ENCODE measurements around the gene ZHX3. TPM values are rescaled to one million over a fixed set of nuclear protein-coding genes. Genes with fewer than 3 reads are reported as not detected.
"Not testable (repeated sequence)": the region's sequence is repeated elsewhere in the genome, so short reads cannot be mapped to it uniquely, and the experiment has no call there.

Gene ZHX3
- polyA plus RNA-seq, 3 donors, result 20.9 to 24.0 (median 23.3) TPM

DNA sequence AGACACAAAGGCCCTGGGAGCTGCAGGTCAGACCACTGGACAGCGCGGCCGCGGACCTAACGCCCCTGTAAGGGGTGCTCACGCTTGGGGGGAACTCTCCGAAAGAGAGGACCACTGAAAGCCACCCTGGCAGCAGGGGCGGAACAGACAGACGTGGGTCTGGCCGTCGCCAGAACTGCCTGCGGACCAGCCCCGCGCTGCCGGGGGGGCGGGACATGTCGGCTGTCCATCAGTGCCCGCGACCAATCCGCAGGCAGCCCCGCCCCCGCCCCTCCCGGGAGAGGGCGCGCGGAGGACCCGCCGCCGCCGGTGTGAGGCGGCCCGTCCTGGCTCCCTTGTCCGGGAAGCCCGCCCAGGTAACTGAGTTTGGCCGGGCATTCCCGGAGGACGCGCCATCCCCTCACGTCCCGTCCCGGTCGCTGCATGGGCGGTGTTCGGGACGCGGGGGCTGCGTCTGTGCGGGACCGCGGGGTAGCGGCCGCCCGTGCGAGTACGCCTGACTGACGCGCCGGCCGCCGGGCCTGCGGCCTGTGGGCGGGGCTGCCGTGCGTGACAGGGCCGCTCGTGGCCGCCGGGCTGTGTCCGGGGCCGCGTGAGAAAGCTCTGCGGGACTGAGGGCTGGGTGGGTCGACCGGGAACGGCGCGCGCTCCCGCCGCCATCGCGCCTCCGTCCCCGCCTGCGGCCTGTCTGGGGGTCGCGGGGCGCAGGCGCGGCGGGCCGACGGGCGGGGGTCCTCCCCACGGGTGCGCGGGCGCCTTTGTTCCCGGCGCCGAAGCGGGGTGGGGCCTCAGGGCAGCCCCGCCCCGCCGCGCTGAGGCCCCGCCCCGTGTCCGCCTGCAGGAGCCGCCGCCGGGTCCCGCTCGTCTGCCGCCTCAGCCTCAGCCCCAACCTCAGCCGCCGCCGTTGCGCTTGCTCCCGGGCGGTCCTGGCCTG, 180.6 kb downstream of the ZHX3 start, which contains the start of gene PLCG1:
Gene PLCG1, plus strand, starts transcription at position 864 of the 934 bp plus-strand sequence. CDS start 99 bp downstream, outside the sequence.
- peak; percentile 66 to 87 (median 82) for DNase-seq (ENCODE audit: extremely low read depth in 1 of 11, low read depth in 9 of 11, low spot score in 4 of 11)

DNA sequence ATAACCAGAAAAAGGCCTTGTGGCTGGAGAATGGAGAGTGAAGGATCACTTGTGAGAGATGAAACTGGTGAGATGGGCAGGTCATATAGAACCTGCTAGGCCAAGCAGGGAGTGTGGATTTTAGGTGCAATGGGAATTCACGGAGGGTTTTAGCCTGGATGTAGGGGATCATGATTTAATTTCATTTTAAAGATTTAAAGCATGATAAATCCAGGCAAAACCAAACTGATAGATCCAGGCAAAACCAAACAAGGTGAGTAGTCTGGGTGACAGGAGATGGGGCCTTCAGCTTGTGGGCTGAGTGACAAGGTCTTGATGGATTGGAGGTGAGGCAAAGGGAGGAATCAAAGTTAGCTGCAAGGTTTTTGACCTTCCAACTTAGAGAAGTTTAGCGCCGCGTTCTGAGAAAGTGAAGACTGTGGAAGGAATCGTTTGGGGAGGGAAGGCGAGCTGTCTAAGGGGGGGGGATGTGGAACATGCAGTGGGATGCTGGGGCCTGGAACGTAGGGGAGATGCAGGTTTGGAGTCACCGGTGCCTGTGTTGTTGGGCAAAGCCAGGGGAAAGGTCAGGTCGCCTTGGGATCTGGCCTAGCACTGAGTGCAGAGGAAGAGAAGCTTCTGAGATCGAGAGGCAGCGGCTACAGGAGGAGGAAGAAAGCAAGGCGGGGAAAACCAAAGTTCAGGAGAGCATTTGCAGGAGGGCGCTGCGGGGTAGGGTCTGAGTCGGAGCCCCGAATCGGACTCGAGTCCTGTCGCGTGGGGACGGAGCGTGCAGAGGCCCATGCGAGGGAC, 181.4 kb downstream of the ZHX3 start:
- DNase-seq (ENCODE audit: extremely low read depth in 1 of 11, low read depth in 9 of 11, low spot score in 4 of 11), result no peak

DNA sequence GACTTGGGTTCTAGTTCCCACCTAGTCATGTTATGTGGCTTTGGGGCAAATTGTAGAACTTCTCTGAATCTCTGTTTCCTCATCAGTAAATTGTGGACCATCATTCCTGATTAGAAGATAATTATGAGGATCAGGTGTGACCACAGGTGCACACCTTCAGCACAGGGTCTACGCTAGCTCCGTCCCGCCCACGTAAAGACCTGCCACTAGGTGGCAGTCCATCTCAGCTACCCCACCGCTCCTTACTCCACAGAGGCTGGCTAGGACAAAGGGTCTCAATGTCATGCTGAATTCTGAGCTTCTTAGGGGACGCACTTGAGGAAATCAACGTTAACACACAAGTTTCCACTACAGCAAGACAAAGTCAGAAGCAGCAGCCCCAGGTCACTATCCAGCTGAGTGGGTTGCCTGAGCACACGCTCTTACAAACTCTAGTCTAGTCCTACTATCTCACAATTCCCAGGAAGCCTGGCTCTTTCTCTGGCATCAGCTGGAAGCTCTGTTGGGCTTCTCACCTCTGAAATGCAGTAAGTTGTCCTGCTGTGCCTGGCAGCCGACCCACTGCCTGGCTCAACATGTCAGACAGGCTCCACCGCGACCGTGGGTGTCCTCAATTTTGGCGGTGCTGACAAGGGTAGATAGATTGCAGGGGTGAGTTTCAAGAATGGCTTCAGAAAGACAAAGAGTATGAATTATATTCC, 182.2 kb downstream of the ZHX3 start:
- DNase-seq (ENCODE audit: extremely low read depth in 1 of 11, low read depth in 9 of 11, low spot score in 4 of 11), result no peak

DNA sequence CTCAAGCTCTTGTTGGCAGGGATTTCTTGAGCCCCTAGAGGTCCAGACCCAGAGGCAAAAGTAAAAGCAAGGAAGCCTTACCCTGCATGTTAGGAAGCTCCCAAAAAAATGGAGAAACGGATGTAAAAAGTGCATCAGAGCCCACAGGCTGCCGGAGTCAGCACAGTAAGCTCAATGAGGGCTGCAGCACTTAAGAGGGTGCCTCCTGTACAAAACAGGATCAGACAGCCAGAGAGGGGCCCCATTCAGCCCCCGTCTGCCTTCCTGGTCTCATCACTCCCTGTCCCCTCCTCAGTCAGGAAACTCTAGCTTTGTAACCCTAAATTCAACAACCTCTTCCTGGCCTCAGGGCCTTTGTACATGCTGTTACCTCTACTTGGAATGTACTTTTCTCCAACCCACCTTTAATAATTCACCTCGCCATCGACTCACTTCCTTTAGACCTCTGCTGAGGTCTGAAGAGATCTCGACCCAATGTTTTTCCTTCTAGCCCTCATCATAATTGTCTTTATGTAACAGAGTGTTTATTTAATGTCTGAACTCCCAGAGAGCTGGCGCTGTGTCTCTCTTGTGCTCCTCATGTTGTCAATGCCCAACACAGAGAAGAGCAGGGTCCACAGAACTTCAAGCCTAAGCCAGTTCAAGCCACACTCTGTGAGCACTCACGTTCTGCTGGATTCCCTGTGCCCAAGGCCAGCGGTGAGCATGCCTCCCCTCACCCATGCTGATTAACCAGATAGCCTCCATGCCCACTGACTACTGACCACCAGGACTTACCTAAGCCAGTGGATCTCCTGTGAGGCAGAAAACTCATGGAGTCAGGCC, 183.0 kb downstream of the ZHX3 start:
- DNase-seq (ENCODE audit: extremely low read depth in 1 of 11, low read depth in 9 of 11, low spot score in 4 of 11), result no peak

DNA sequence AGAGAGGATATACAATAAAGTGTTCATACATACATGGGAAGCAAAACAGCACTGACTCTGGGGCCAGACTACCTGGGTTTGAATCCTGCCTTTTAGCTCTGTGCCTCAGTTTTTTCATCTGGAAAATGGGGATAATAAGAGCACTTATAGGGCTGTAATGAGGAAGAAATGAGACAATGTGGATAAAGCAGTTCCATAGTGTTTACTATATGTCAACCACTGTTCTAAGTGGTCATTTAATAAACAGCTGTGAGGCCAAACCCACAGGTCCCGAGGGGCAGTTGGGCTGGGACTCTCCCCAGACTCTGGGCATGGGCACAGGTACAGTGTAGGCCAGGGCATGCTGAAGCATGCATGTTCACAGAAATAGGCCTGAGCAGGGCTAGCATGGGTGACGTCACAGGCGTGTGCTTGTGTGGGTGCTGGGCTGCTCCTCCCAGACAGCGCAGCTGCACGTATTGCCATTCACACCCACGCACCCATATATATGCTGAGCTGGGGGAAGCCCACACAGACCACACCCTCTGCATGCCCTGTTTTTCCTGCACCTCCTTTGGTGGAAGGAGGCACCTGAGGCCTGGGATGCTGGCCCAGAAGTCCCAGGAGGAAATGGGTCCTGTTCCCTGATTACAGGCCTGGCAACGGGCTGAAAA, 183.7 kb downstream of the ZHX3 start:
- no peak for DNase-seq (ENCODE audit: extremely low read depth in 1 of 11, low read depth in 9 of 11, low spot score in 4 of 11)

DNA sequence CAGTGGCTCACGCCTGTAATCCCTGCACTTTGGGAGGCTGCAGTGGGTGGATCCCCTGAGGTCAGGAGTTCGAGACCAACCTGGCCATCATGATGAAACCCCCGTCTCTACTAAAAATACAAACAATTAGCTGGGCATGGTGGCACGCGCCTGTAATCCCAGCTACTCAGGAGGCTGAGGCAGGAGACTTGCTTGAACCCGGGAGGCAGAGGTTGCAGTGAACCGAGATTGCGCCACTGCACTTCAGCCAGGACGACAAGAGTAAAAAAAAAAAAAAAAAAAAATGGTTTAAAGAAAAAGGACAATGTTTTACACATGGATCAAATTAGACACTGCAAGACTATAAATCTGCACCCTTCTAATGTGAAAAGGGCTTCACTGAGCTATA, 185.1 kb downstream of the ZHX3 start:
- DNase-seq (ENCODE audit: extremely low read depth in 1 of 11, low read depth in 9 of 11, low spot score in 4 of 11), result not testable (repeated sequence)

DNA sequence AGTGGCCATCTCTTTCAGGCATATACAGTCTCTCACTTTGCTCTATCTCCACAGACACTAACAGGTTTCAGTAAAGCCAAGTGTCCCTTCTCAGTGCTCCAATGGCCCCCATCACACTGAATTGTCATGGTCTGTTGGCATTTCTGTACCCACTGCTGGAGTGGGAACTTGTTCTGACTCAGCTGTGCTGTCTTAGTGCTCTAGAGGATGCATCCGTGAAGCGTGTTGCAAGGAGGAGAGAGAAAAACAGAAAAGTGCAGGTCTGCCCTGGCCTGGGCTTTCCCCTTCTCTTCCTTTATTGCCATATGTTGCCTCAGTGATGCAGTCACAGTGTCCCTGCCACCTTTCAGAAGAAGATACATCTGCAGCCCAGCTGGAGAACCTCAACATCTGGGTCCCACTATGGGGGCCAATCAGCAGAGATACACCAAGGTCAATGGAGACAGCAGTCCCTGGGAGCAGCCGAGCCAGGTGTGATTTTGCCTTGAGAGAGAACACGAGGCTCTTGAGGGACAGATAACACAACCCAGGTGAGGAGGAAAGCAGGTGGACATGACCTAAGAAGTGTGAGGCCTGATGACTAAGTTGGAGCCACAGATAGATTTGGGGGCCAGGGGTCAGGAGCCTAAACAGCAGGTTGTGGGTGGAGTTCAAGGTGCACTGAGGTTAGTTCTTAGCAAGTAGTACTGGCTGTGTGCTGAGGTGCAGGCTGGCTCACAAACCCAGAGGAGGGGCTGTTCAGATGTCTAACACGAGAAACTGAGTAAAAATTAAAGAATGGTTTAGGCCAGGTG, 185.7 kb downstream of the ZHX3 start:
- DNase-seq (ENCODE audit: extremely low read depth in 1 of 11, low read depth in 9 of 11, low spot score in 4 of 11), result no peak

Other genes starting within 250 kb of the ZHX3 start
- gene PLCG1, start 180.2 kb downstream of the ZHX3 start, polyA plus RNA-seq (ENCODE audit: insufficient read length in 3 of 3), result 100 to 1,000 TPM; 144 to 202 (median 174) TPM
- gene LPIN3, start 23.1 kb upstream of the ZHX3 start, polyA plus RNA-seq (ENCODE audit: insufficient read length in 3 of 3), result 10 to 100 TPM; 10.5 to 19.9 (median 11.6) TPM
- 10 to 100 TPM in 1 of 3 donors, 1 to 10 TPM in 2; 8.0 to 11.5 (median 8.3) TPM for gene EMILIN3, start 49.1 kb upstream of the ZHX3 start, polyA plus RNA-seq (ENCODE audit: insufficient read length in 3 of 3)